Transverse colon (tissue), 3 donors: ENCODE results near the gene DNAJB1.

Experiments
- CTCF ChIP-seq, 5 experiments: fragments of 200-600 bp in 3 of 5; fragments of 450-650 bp in 2 of 5; sonication (generic) in 3 of 5; IDR thresholded peaks; 1 replicate in 2 of 5; 2 replicates in 3 of 5; pipeline ENCODE4 v1.5.1; 2016 to 2017; ENCODE audit warnings: antibody characterized with exemption in 5 of 5, inconsistent platforms in 3 of 5, mild to moderate bottlenecking in 2 of 5, moderate library complexity in 1 of 5
- EP300 ChIP-seq: sonication (generic); formaldehyde crosslinking; IDR thresholded peaks from one replicate; pipeline ENCODE4 v1.6.1; 2017; ENCODE audit warnings: antibody characterized with exemption, low read depth
- POLR2A ChIP-seq: fragments of 450-650 bp; IDR thresholded peaks from one replicate; pipeline ENCODE4 v1.6.1; 2016; ENCODE audit warnings: antibody characterized with exemption, mild to moderate bottlenecking, moderate library complexity

GRCh38 chr19:14477418-14478112 is 40.6 kb downstream of the DNAJB1 start:
- TF ChIP-seq POLR2A: no peak
- no peak for TF ChIP-seq EP300
- TF ChIP-seq CTCF (IDR thresholded peaks at IDR 0.05): no peak
